OCI-LY1 (cell line): ENCODE results near the gene RPL37A.
"Not testable (repeated sequence)": the region's sequence is repeated elsewhere in the genome, so short reads cannot be mapped to it uniquely, and the experiment has no call there.

Experiments used
- H2AFZ ChIP-seq: fragments of 200-600 bp; sonication (generic), shearing (Covaris generic); 2 replicates; pipeline ENCODE4 v1.6.0; 2014; ENCODE audit warnings: antibody characterized with exemption, mild to moderate bottlenecking, low read length
- H3F3A ChIP-seq: fragments of 200-600 bp; sonication (generic), shearing (Covaris generic); 2 replicates; pipeline ENCODE4 v1.6.0; 2014; ENCODE audit warnings: mild to moderate bottlenecking, antibody characterized with exemption, low read length, moderate library complexity; ENCODE audit not compliant: insufficient read depth
- H3K27ac ChIP-seq: fragments of 200-600 bp; sonication (generic); 2 replicates; pipeline ENCODE4 v1.5.1; 2014; ENCODE audit warnings: low read length, mixed run types, mild to moderate bottlenecking, low read depth; ENCODE audit not compliant: poor library complexity, severe bottlenecking
- H3K27me3 ChIP-seq: fragments of 200-600 bp; sonication (generic); 2 replicates; pipeline ENCODE4 v1.6.0; 2014; ENCODE audit warnings: antibody characterized with exemption, mild to moderate bottlenecking, low read length, moderate library complexity; ENCODE audit not compliant: insufficient read depth
- H3K36me3 ChIP-seq: fragments of 200-600 bp; sonication (generic); 2 replicates; pipeline ENCODE4 v1.6.1; 2014; ENCODE audit warnings: mild to moderate bottlenecking, antibody characterized with exemption, low read length, moderate library complexity, mixed read lengths; ENCODE audit not compliant: insufficient read depth
- H3K4me1 ChIP-seq: fragments of 200-600 bp; sonication (generic); 2 replicates; pipeline ENCODE4 v1.5.1; 2014; ENCODE audit warnings: mild to moderate bottlenecking, low read length, moderate library complexity; ENCODE audit not compliant: insufficient read depth, severe bottlenecking
- H3K4me2 ChIP-seq: fragments of 200-600 bp; sonication (generic), shearing (Covaris generic); 2 replicates; pipeline ENCODE4 v1.6.1; 2014; ENCODE audit warnings: low read length
- H3K4me3 ChIP-seq: fragments of 200-600 bp; sonication (generic); 2 replicates; pipeline ENCODE4 v1.5.1; 2014; ENCODE audit warnings: low read length, low read depth, mild to moderate bottlenecking, mixed read lengths; ENCODE audit not compliant: poor library complexity, severe bottlenecking
- H3K79me2 ChIP-seq: fragments of 200-600 bp; shearing (Covaris generic); 2 replicates; pipeline ENCODE4 v1.6.1; 2016; ENCODE audit warnings: mixed run types, low read length, mixed read lengths; ENCODE audit not compliant: insufficient read depth
- H3K9ac ChIP-seq: fragments of 200-600 bp; sonication (generic), shearing (Covaris generic); 2 replicates; pipeline ENCODE4 v1.6.1; 2014; ENCODE audit warnings: mild to moderate bottlenecking, low read length, mixed read lengths
- H3K9me2 ChIP-seq: fragments of 200-600 bp; sonication (generic), shearing (Covaris generic); 2 replicates; pipeline ENCODE4 v1.6.1; 2014; ENCODE audit warnings: low read depth, mild to moderate bottlenecking, low read length, mixed read lengths
- H3K9me3 ChIP-seq: fragments of 200-600 bp; shearing (Covaris generic); 2 replicates; pipeline ENCODE4 v1.6.1; 2014; ENCODE audit warnings: low read length, mixed read lengths
- H4K20me1 ChIP-seq: fragments of 200-600 bp; sonication (generic), shearing (Covaris generic); 2 replicates; pipeline ENCODE4 v1.6.0; 2016; ENCODE audit warnings: mild to moderate bottlenecking, low read length; ENCODE audit not compliant: insufficient read depth
- CTCF ChIP-seq: fragments of 200-600 bp; sonication (generic), shearing (Covaris generic); IDR thresholded peaks from 2 replicates; pipeline ENCODE4 v1.5.1; 2017; ENCODE audit warnings: mild to moderate bottlenecking, antibody characterized with exemption, low read length, moderate library complexity, mixed read lengths
- EZH2 ChIP-seq: fragments of 200-600 bp; sonication (generic), shearing (Covaris generic); IDR thresholded peaks from 2 replicates; pipeline ENCODE4 v1.8.0; 2017; ENCODE audit warnings: borderline replicate concordance, mixed run types, mild to moderate bottlenecking, antibody characterized with exemption, low read length, moderate library complexity, mixed read lengths

Gene RPL37A

GRCh38 chr2:216508229-216508628, 9.6 kb downstream of the RPL37A start:
- TF ChIP-seq CTCF: no peak
- no peak for TF ChIP-seq EZH2
- Histone ChIP-seq H3K9me3 (no peaks in the 10 kb centered on the region), H4K20me1 (no peaks in the 10 kb centered on the region), H3K4me2 (no peak overlapping the region), H2AFZ (no peak overlapping the region), H3F3A (no peaks in the 10 kb centered on the region), H3K27ac (no peak overlapping the region), H3K36me3 (peaks cover 43% of the 10 kb centered on the region), H3K9me2 (no peaks in the 10 kb centered on the region), H3K9ac (no peak overlapping the region), H3K4me3 (no peak overlapping the region), H3K4me1 (no peaks in the 10 kb centered on the region), H3K79me2 (no peaks in the 10 kb centered on the region), H3K27me3 (no peaks in the 10 kb centered on the region)

- no peak overlapping the region for H3K4me2 ChIP-seq
- H3F3A ChIP-seq: no peaks in the 10 kb centered on the region
- no peaks in the 10 kb centered on the region for H3K27me3 ChIP-seq
- H2AFZ ChIP-seq: no peak overlapping the region
- H3K4me1 ChIP-seq: no peaks in the 10 kb centered on the region
- H3K9ac ChIP-seq: no peak overlapping the region
- H3K36me3 ChIP-seq: no peaks in the 10 kb centered on the region
- no peak overlapping the region for H3K4me3 ChIP-seq
- no peaks in the 10 kb centered on the region for H3K9me3 ChIP-seq
- H4K20me1 ChIP-seq: no peaks in the 10 kb centered on the region
- no peaks in the 10 kb centered on the region for H3K79me2 ChIP-seq
- H3K27ac ChIP-seq: no peak overlapping the region
- H3K9me2 ChIP-seq: no peaks in the 10 kb centered on the region
- peak; percentile 77 for TF ChIP-seq CTCF
- TF ChIP-seq EZH2: no peak
Measured at GRCh38 chr2:216516730-216517350, 18.2 kb downstream of the RPL37A start.

- no peak overlapping the region for H3K9ac ChIP-seq
- no peaks in the 10 kb centered on the region for H4K20me1 ChIP-seq
- no peak overlapping the region for H3K27ac ChIP-seq
- H2AFZ ChIP-seq: no peak overlapping the region
- H3K27me3 ChIP-seq: no peaks in the 10 kb centered on the region
- no peaks in the 10 kb centered on the region for H3K9me2 ChIP-seq
- H3K4me2 ChIP-seq: no peak overlapping the region
- H3K79me2 ChIP-seq: no peaks in the 10 kb centered on the region
- no peaks in the 10 kb centered on the region for H3F3A ChIP-seq
- H3K36me3 ChIP-seq: no peaks in the 10 kb centered on the region
- TF ChIP-seq EZH2 (no peak), CTCF (no peak)
- H3K4me1 ChIP-seq: no peaks in the 10 kb centered on the region
- no peaks in the 10 kb centered on the region for H3K9me3 ChIP-seq
- H3K4me3 ChIP-seq: no peak overlapping the region
Measured at GRCh38 chr2:216517447-216518225, 19.0 kb downstream of the RPL37A start.

GRCh38 chr2:216518566-216519119, 20.0 kb downstream of the RPL37A start:
- H3K4me2 ChIP-seq, H2AFZ ChIP-seq, H3F3A ChIP-seq, H3K9me3 ChIP-seq, H3K4me3 ChIP-seq, H3K27ac ChIP-seq, H3K4me1 ChIP-seq, H3K9ac ChIP-seq, H3K9me2 ChIP-seq, H3K36me3 ChIP-seq, H3K27me3 ChIP-seq, H4K20me1 ChIP-seq, H3K79me2 ChIP-seq: not testable (repeated sequence)
